HEK293 (cell line): ENCODE measurements around the gene ANO7.

Experiments used
- CTCF ChIP-seq: fragments of 450-650 bp; formaldehyde crosslinking; IDR thresholded peaks from 2 replicates; pipeline ENCODE4 v1.5.1; 2016; ENCODE audit warnings: missing biosample characterization, missing genetic modification characterization
- SETDB1 ChIP-seq: IDR thresholded peaks from one replicate; pipeline ENCODE4 v1.6.1; 2017; ENCODE audit warnings: mild to moderate bottlenecking, low read length, moderate library complexity, mixed read lengths; ENCODE audit not compliant: insufficient read length
- ZFP41 ChIP-seq: fragments of 450-650 bp; formaldehyde crosslinking; IDR thresholded peaks from 2 replicates; pipeline ENCODE4 v1.5.1; 2016; ENCODE audit warnings: missing biosample characterization, missing genetic modification characterization, borderline replicate concordance
- ZNF600 ChIP-seq: fragments of 450-650 bp; formaldehyde crosslinking; IDR thresholded peaks from 2 replicates; pipeline ENCODE4 v1.5.1; 2016; ENCODE audit warnings: missing biosample characterization, missing genetic modification characterization
- ZNF621 ChIP-seq: fragments of 450-650 bp; formaldehyde crosslinking; IDR thresholded peaks from 2 replicates; pipeline ENCODE4 v1.5.1; 2017; ENCODE audit warnings: missing biosample characterization, missing genetic modification characterization

- TF ChIP-seq CTCF (tag by site-specific recombination) (no peak), ZNF600 (tag by site-specific recombination) (no peak), ZNF621 (no peak), ZFP41 (tag by site-specific recombination) (no peak), SETDB1 (no peak)
These were observed 16.0 kb downstream of the ANO7 start for GRCh38 chr2:241204490-241204889.
